Activated CD8-positive, alpha-beta memory T cell treated with anti-CD3 and anti-CD28 coated beads, Interleukin-2, amount 50 U/mL, for 24 hours (primary cell): ENCODE results near the gene PHF21A.

Experiments used
- DNase-seq: peaks from one replicate; pipeline ENCODE4 v3.0.0-alpha.2; 2020; ENCODE audit errors: extremely low read depth

The PHF21A gene

GRCh38 chr11:45885274-45885920, 235.9 kb downstream of the PHF21A start, which contains the start of gene MAPK8IP1:
Gene MAPK8IP1, plus strand, starts transcription at chr11:45885651. Its CDS starts 170 bp downstream, at chr11:45885821.
- DNase-seq = no peak

GRCh38 chr11:45884596-45885185, 236.6 kb downstream of the PHF21A start:
- DNase-seq = no peak
